GM12872 (cell line): ENCODE results near the gene C10orf90.

Experiments
- CTCF ChIP-seq: IDR thresholded peaks from 3 replicates; pipeline ENCODE4 v1.5.1; 2011; ENCODE audit warnings: low read depth, mild to moderate bottlenecking, low read length, moderate library complexity; ENCODE audit not compliant: insufficient read depth

The C10orf90 gene

GRCh38 chr10:126665207-126665606 lies 5.3 kb downstream of the C10orf90 start:
- TF ChIP-seq CTCF, result no peak

GRCh38 chr10:126663880-126664279 lies 6.6 kb downstream of the C10orf90 start:
- TF ChIP-seq CTCF, result no peak

- no peak for TF ChIP-seq CTCF
Observed at GRCh38 chr10:126663328-126663727, 7.2 kb downstream of the C10orf90 start.

- no peak for TF ChIP-seq CTCF
Observed at GRCh38 chr10:126661841-126662515, 8.5 kb downstream of the C10orf90 start.

- TF ChIP-seq CTCF, result no peak
Observed at GRCh38 chr10:126661356-126661755, 9.1 kb downstream of the C10orf90 start.

- TF ChIP-seq CTCF, result no peak
Observed at GRCh38 chr10:126659750-126660149, 10.7 kb downstream of the C10orf90 start.

GRCh38 chr10:126658928-126659327 lies 11.6 kb downstream of the C10orf90 start:
- no peak for TF ChIP-seq CTCF
